ENCODE measurements around the gene BRIX1.
"Not testable (repeated sequence)": the region's sequence is repeated elsewhere in the genome, so short reads cannot be mapped to it uniquely, and the experiment has no call there.

BRIX1 gene

DNA sequence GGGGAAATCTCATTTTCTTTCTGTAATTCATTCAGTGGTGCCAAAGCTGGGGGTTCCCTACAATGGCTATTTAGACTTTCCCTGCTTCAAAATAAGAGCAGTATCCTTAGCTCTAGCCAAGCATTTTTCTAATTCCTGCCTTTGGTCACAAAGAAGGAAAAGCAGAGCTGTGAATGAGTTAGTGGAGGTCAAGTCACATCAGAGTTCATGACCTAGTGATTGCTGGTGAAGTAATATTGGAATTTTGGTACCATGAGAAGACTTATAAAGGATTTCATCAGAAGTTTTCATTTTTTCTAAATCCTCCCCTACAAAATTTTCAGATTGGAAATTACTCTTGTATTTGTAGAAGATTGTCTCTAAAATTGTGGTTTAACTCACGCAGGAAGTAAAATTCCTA is 41.8 kb downstream of the BRIX1 start:
- no peak for DNase-seq (ENCODE audit: low read depth)
- H3K4me3 ChIP-seq (ENCODE audit: low read depth, low read length), result no peak overlapping the region
- no peak for TF ChIP-seq MYC (IDR thresholded peaks at IDR 0.05; ENCODE audit: low read depth, low read length)
- TF ChIP-seq POLR2A (IDR thresholded peaks at IDR 0.05; ENCODE audit: extremely low read depth, insufficient read length), result no peak
- TF ChIP-seq, protein P1, sequence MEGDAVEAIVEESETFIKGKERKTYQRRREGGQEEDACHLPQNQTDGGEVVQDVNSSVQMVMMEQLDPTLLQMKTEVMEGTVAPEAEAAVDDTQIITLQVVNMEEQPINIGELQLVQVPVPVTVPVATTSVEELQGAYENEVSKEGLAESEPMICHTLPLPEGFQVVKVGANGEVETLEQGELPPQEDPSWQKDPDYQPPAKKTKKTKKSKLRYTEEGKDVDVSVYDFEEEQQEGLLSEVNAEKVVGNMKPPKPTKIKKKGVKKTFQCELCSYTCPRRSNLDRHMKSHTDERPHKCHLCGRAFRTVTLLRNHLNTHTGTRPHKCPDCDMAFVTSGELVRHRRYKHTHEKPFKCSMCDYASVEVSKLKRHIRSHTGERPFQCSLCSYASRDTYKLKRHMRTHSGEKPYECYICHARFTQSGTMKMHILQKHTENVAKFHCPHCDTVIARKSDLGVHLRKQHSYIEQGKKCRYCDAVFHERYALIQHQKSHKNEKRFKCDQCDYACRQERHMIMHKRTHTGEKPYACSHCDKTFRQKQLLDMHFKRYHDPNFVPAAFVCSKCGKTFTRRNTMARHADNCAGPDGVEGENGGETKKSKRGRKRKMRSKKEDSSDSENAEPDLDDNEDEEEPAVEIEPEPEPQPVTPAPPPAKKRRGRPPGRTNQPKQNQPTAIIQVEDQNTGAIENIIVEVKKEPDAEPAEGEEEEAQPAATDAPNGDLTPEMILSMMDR (IDR thresholded peaks at IDR 0.05; ENCODE audit: low read depth, low read length), result no peak
- TF ChIP-seq, protein P2, sequence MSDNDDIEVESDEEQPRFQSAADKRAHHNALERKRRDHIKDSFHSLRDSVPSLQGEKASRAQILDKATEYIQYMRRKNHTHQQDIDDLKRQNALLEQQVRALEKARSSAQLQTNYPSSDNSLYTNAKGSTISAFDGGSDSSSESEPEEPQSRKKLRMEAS (IDR thresholded peaks at IDR 0.05; ENCODE audit: low read depth, low read length), result no peak

DNA sequence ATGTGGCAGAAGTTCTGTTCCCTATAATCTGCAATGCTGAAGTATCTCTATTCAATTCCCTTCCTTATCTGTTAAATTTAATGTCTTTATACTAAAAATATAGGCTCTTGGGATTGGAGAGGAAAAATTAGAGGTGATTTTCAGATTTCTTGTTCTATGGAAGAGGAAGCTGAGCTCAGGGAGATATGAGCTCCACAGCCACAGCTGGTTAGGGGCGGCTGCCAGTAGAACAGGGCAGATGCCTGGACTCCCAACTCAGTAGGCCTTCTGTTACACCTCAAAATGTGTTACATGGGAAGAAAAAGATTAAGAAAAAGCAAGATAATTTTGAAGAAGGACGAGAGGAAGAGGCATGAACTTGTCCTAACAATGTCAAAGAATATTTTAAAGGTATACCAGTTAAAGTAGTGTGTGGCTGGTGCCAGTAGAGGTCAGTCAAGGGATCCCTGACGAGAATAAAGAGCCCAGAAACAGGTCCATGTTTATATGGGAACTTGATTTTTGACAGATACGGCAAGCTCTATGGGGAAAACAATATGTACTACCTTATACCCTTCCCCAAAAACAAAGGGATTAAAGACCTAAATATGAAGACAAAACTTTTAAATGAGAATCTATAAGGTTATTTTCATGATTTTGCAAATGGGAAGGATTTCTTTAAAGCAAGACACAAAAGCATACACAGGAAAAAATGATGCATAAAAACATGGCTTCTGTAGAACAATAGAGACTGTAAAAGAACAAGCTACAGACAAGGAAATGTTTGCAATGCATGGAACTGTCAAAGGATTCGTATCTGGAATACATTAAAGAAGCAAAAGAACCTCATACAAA is 42.6 kb downstream of the BRIX1 start:
- peak; percentile 36 for DNase-seq (ENCODE audit: low read depth)
- H3K4me3 ChIP-seq (ENCODE audit: low read depth, low read length), result no peak overlapping the region
- TF ChIP-seq, protein P1 (IDR thresholded peaks at IDR 0.05; ENCODE audit: low read depth, low read length), result peak; percentile 63
- TF ChIP-seq POLR2A (IDR thresholded peaks at IDR 0.05; ENCODE audit: extremely low read depth, insufficient read length) (no peak), MYC (IDR thresholded peaks at IDR 0.05; ENCODE audit: low read depth, low read length) (no peak)
- TF ChIP-seq, protein P2 (IDR thresholded peaks at IDR 0.05; ENCODE audit: low read depth, low read length), result no peak

DNA sequence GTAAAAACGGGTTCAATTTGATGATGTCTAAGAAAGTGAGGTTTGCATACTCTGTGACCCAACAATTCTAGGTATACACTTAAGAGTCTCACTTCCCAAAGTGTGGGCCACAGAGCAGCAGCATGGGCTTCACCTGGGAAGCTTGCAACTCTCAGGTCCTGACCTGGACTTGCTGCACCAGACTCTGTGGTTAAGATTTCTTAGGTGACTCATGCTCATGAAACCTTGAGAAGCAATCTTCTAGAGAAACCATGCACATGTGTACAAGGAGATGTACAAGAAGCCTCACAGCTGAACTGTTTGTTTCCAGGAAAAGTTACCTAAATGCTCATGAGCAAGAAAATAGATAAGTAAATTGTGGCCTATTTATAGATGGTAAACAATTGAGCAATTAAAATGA is 43.8 kb downstream of the BRIX1 start:
- peak; percentile 34 for DNase-seq (ENCODE audit: low read depth)
- no peak for TF ChIP-seq POLR2A (IDR thresholded peaks at IDR 0.05; ENCODE audit: extremely low read depth, insufficient read length)
- no peak overlapping the region for H3K4me3 ChIP-seq (ENCODE audit: low read depth, low read length)

DNA sequence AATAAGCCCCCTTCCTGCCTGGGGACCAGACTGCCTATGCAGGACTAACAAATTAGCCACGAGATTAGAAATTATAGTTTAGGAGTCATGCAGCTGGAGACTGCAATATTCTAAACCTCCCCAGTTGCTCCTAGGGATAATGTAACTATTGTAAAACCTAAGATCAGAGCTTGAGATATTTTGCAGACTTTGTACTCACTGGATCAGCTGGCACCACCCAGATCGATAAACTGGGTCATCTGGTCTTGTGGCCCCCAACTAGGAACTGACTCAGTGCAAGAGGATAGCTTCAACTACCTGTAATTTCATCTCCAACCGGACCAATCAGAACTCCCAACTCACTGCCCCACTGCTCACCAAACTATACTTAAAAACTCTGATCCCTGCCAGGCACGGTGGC is 52.0 kb downstream of the BRIX1 start:
- no peak overlapping the region for H3K4me3 ChIP-seq (ENCODE audit: low read depth, low read length)
- TF ChIP-seq, protein P2 (IDR thresholded peaks at IDR 0.05; ENCODE audit: low read depth, low read length), result no peak
- TF ChIP-seq, protein P1 (IDR thresholded peaks at IDR 0.05; ENCODE audit: low read depth, low read length), result no peak
- TF ChIP-seq POLR2A (IDR thresholded peaks at IDR 0.05; ENCODE audit: extremely low read depth, insufficient read length), result no peak
- no peak for TF ChIP-seq MYC (IDR thresholded peaks at IDR 0.05; ENCODE audit: low read depth, low read length)
- DNase-seq (ENCODE audit: low read depth), result no peak

DNA sequence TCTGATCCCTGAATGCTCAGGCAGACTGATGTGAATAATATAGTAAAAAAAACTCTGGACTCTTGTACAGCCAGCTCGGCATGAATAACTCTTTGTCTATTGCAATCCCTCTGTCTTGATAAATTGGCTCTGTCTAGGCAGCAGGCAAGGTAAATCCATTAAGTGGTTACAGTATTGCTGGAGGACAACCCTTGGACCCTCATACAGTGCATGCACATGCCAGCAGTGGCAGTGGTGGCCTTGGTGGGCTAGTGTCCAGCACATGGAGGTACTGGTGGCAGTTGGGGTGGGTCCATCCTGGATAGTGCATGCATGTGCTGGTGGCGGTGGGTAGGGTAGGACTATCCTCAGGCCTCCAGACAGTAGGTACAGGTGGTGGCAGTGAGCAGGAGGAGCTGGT is 52.7 kb downstream of the BRIX1 start:
- TF ChIP-seq, protein P1 (IDR thresholded peaks at IDR 0.05; ENCODE audit: low read depth, low read length), result no peak
- TF ChIP-seq, protein P2 (IDR thresholded peaks at IDR 0.05; ENCODE audit: low read depth, low read length), result no peak
- no peak for TF ChIP-seq MYC (IDR thresholded peaks at IDR 0.05; ENCODE audit: low read depth, low read length)
- no peak for TF ChIP-seq POLR2A (IDR thresholded peaks at IDR 0.05; ENCODE audit: extremely low read depth, insufficient read length)
- no peak overlapping the region for H3K4me3 ChIP-seq (ENCODE audit: low read depth, low read length)
- DNase-seq (ENCODE audit: low read depth), result no peak

DNA sequence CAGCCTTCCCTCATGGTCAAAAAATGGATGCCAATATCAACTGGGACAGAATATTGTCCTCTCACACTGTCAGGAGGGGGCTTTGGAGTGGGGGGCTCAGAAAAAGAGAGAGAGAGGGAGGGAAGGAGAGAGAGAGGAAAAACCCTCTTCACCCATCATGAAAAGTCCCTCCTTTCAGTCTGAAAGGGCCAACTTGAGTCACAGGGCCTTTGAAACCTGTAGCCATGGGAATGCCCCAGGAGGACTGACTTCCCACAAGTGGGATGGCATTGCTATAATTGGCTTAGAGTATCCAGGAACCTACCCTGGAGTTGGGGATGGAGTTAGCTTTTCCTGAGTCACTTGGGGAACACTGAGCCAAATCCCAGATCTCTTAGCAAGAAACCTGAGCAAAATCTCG is 55.0 kb downstream of the BRIX1 start:
- H3K4me3 ChIP-seq (ENCODE audit: low read depth, low read length), result no peak overlapping the region
- no peak for DNase-seq (ENCODE audit: low read depth)
- TF ChIP-seq, protein P1 (IDR thresholded peaks at IDR 0.05; ENCODE audit: low read depth, low read length), result no peak
- no peak for TF ChIP-seq POLR2A (IDR thresholded peaks at IDR 0.05; ENCODE audit: extremely low read depth, insufficient read length)
- TF ChIP-seq, protein P2 (IDR thresholded peaks at IDR 0.05; ENCODE audit: low read depth, low read length), result no peak
- TF ChIP-seq MYC (IDR thresholded peaks at IDR 0.05; ENCODE audit: low read depth, low read length), result no peak

DNA sequence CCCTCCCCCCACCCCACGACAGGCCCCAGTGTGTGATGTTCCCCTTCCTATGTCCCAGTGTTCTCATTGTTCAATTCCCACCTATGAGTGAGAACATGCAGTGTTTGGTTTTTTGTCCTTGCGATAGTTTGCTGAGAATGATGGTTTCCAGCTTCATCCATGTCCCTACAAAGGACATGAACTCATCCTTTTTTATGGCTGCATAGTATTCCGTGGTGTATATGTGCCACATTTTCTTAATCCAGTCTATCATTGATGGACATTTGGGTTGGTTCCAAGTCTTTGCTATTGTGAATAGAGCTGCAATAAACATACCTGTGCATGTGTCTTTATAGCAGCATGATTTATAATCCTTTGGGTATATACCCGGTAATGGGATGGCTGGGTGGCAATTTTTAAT is 56.1 kb downstream of the BRIX1 start:
- not testable (repeated sequence) for DNase-seq (ENCODE audit: low read depth)

More for the DNA sequence above, 56.1 kb downstream of the BRIX1 start:
- H3K4me3 ChIP-seq (ENCODE audit: low read depth, low read length), result not testable (repeated sequence)
